Heart right ventricle (tissue), 16 donors: ENCODE results near the gene MCRIP1. TPM values are rescaled to one million over a fixed set of nuclear protein-coding genes. Genes with fewer than 3 reads are reported as not detected.

Experiments used
- ATAC-seq, 8 donors: fragments of 200-7000 bp; cut with Tn5 transposase; one replicate each; pipeline ENCODE4 v1.9.1; 2020; ENCODE audit warnings: mild to moderate bottlenecking in 8 of 8, moderate library complexity in 8 of 8, moderate number of reproducible peaks in 1 of 8
- DNase-seq, 2 donors: peaks; one replicate each; pipeline ENCODE4 v3.0.0-alpha.2; 2020
- H3K27ac ChIP-seq, 10 donors: fragments of 200-600 bp; sonication (generic) in 2 of 10; one replicate each; pipeline versions ENCODE4 v1.5.0 to v1.8.0; 2020 to 2022; ENCODE audit warnings: mild to moderate bottlenecking in 3 of 10
- H3K27me3 ChIP-seq, 7 donors: fragments of 200-600 bp; one replicate each; pipeline ENCODE4 v1.8.0; 2021 to 2022; ENCODE audit warnings: mild to moderate bottlenecking in 2 of 7
- H3K36me3 ChIP-seq, 9 donors: fragments of 200-600 bp; sonication (generic) in 1 of 9; one replicate each; pipeline versions ENCODE4 v1.5.0 to v1.8.0; 2020 to 2022; ENCODE audit warnings: mild to moderate bottlenecking in 2 of 9
- H3K4me1 ChIP-seq, 9 donors: fragments of 200-600 bp; sonication (generic) in 1 of 9; one replicate each; pipeline versions ENCODE4 v1.5.0 to v1.8.0; 2020 to 2022; ENCODE audit warnings: mild to moderate bottlenecking in 4 of 9
- H3K4me3 ChIP-seq, 10 donors: fragments of 200-600 bp; sonication (generic) in 2 of 10; one replicate each; pipeline versions ENCODE4 v1.5.0 to v1.8.0; 2020 to 2022; ENCODE audit warnings: mild to moderate bottlenecking in 7 of 10, moderate library complexity in 2 of 10
- H3K9me3 ChIP-seq, 11 donors: fragments of 200-600 bp in 10 of 11; sonication (generic) in 2 of 11; one replicate each; pipeline versions ENCODE4 v1.5.0 to v1.8.0; 2013 to 2022; ENCODE audit warnings: mild to moderate bottlenecking in 2 of 11, control low read depth in 1 of 11, moderate library complexity in 1 of 11
- WGBS, 2 donors: extraction: QIAGEN DNeasy Blood & Tissue Kit; methylation state at CpG; one replicate each; pipeline ENCODE4 v1.1.7; 2013; ENCODE audit warnings: inconsistent platforms in 1 of 2; 5-methylcytosine and 5-hydroxymethylcytosine counted together
- intact Hi-C, 10 donors: fragments of 100-400 bp; cut with DNase I; formaldehyde crosslinking; loops; one replicate each; pipeline versions ENCODE4 v1.11.1 to v1.14.2; 2022
- polyA plus RNA-seq, 2 donors: library from polyadenylated mRNA; stranded (reverse); fragments of 200-250 nt; gene quantifications; one replicate each; pipeline ENCODE4 v1.2.3, GENCODE V29; 2013
- total RNA-seq, 10 donors: library from RNA; stranded (reverse); fragmentation: NEBNext Ultra II Directional in 3 of 10; extraction: Animal tissue kit (Norgen Biotek cat#: 25700) in 3 of 10; gene quantifications; one replicate each; pipeline versions ENCODE4 v1.2.1 to v1.2.4, GENCODE V29; 2021 to 2023
- TF ChIP-seq, protein P1 (sequence below), 9 donors: fragments of 200-600 bp; sonication (generic) in 2 of 9; IDR thresholded peaks; one replicate each; pipeline versions ENCODE4 v1.5.0 to v1.8.0; 2021 to 2022; ENCODE audit warnings: antibody characterized with exemption in 9 of 9, mild to moderate bottlenecking in 5 of 9, moderate library complexity in 1 of 9
- donor health status: Arrhythmogenic right ventricular cardiomyopathy.
- donor health status: ischemic (EF 13 %, LVEDD 7.1; RV severe dilation, severe dysfunction).
- donor health status: healthy with polysubstance abuse.
- donor health status: DM: no; HTN: yes; CAD: no.
- donor health status: DM: no; HTN: no; CAD: no.
- donor health status: ischemic (EF 25% LVEDD 6.9; RV normal size, moderate dysfunction).
- donor health status: ischemic (EF 25% LVEDD 5.7; RV mildly dilated, moderate dysfunction).
- donor health status: healthy.
- donor health status: DM: yes; HTN: yes; CAD: no.
- donor health status: Ischemic cardiomyopathy.
- donor health status: ischemic (EF 35%, LVEDD 5.7; RV mildly dilated, moderate dysfunction).
- donor health status: nonischemic (EF 11% LVEDD 7.7; RV severe dilation, severe dysfunction).
- donor health status: DM: yes; HTN: yes; CAD: no.
- donor health status: PGD.
- donor health status: ischemic (EF 29% LVEDD 5.4; RV normal size, mild dysfunction).
- donor health status: nonischemic (EF 23%, LVEDD 6.1; RV moderate dilation, normal function).

The MCRIP1 gene
- total and polyA plus RNA-seq, 12 donors: 75.1 to 239 (median 92.5) TPM

- intact Hi-C loops: loop anchor here in 1 of 10 donors (5.0 kb wide), 1 partner anchor 42 kb away; the partner anchor contains the start of gene ARHGDIA
- Histone ChIP-seq H3K27ac (no peak overlapping the region), H3K4me3 (no peak overlapping the region), H3K4me1 (peaks cover 12 to 44% (median 27%) of the 10 kb centered on the region in 9 donors), H3K27me3 (no peaks in the 10 kb centered on the region), H3K9me3 (no peaks in the 10 kb centered on the region), H3K36me3 (peaks cover 0 to 6% (median 0%) of the 10 kb centered on the region in 9 donors)
- no peak for ATAC-seq
- no peak for DNase-seq
- 95 to 96% methylated on average over 6 of the region's 6 CpGs for WGBS, 2 donors
- TF ChIP-seq, protein P1, sequence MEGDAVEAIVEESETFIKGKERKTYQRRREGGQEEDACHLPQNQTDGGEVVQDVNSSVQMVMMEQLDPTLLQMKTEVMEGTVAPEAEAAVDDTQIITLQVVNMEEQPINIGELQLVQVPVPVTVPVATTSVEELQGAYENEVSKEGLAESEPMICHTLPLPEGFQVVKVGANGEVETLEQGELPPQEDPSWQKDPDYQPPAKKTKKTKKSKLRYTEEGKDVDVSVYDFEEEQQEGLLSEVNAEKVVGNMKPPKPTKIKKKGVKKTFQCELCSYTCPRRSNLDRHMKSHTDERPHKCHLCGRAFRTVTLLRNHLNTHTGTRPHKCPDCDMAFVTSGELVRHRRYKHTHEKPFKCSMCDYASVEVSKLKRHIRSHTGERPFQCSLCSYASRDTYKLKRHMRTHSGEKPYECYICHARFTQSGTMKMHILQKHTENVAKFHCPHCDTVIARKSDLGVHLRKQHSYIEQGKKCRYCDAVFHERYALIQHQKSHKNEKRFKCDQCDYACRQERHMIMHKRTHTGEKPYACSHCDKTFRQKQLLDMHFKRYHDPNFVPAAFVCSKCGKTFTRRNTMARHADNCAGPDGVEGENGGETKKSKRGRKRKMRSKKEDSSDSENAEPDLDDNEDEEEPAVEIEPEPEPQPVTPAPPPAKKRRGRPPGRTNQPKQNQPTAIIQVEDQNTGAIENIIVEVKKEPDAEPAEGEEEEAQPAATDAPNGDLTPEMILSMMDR (IDR thresholded peaks at IDR 0.05): no peak
Measured at GRCh38 chr17:81829858-81830257, 3.2 kb downstream of the MCRIP1 start.

- H3K27ac ChIP-seq: no peak overlapping the region
- DNase-seq: no peak
- peaks cover 9 to 35% (median 22%) of the 10 kb centered on the region in 9 donors for H3K4me1 ChIP-seq
- ATAC-seq: no peak
- no peaks in the 10 kb centered on the region for H3K27me3 ChIP-seq
- H3K36me3 ChIP-seq: peaks cover 0 to 18% (median 0%) of the 10 kb centered on the region in 9 donors
- 80 to 81% methylated on average over 7 of the region's 7 CpGs for WGBS, 2 donors
- no peaks in the 10 kb centered on the region for H3K9me3 ChIP-seq
- H3K4me3 ChIP-seq: no peak overlapping the region
- TF ChIP-seq, protein P1 (IDR thresholded peaks at IDR 0.05): no peak
- intact Hi-C loops: no loop called here
Measured at GRCh38 chr17:81828656-81829055, 4.4 kb downstream of the MCRIP1 start.

DNA sequence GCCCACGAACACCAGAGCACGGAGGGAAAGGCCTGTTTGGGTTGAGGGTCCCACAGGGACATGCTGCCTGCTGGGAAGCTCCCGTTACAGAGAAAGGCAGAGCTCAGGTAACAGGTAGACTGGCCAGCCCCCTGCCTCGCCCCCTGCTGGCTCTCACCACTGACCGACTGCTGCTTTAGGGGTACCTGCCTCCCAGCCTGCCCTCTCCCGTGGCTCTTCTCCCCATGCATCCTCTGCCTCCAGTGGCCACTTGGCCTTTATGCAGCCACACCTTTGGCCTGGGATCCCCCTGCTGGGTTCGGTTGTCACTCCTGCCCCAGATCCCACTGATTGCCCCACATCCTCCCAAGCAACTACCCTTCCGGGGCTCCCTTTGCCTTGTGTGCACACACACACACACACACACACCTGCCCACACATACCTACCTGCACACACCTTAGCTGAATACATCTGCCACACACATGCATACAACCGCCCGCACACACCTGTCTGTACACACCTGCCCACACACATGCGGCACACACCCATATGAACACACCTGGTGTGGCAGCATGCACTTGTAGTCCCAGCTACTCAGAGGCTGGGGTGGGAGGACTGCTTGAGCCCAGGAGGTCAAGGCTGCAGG, 7.1 kb downstream of the MCRIP1 start:
- 84 to 85% methylated on average over 11 of the region's 11 CpGs for WGBS, 2 donors
- DNase-seq (no peak), ATAC-seq (no peak)
- H3K4me1 ChIP-seq: peaks cover 7 to 37% (median 23%) of the 10 kb centered on the region in 9 donors
- H3K27ac ChIP-seq: no peak overlapping the region
- TF ChIP-seq, protein P1 (IDR thresholded peaks at IDR 0.05): no peak
- H3K9me3 ChIP-seq: no peaks in the 10 kb centered on the region
- H3K4me3 ChIP-seq: no peak overlapping the region
- H3K36me3 ChIP-seq: peaks cover 0 to 33% (median 6%) of the 10 kb centered on the region in 9 donors
- intact Hi-C loops: no loop called here
- no peaks in the 10 kb centered on the region for H3K27me3 ChIP-seq

- ATAC-seq: no peak
- Histone ChIP-seq H3K27ac (no peak overlapping the region), H3K4me3 (no peak overlapping the region), H3K9me3 (no peaks in the 10 kb centered on the region), H3K36me3 (peaks cover 0 to 31% (median 6%) of the 10 kb centered on the region in 9 donors), H3K4me1 (peaks cover 7 to 36% (median 23%) of the 10 kb centered on the region in 9 donors), H3K27me3 (no peaks in the 10 kb centered on the region)
- no peak for DNase-seq
- intact Hi-C loops: loop anchor here in 1 of 10 donors (5.0 kb wide), 1 partner anchor 38 kb away; the partner anchor contains the start of gene P4HB
- 87 to 90% methylated on average over 11 of the region's 11 CpGs for WGBS, 2 donors
- TF ChIP-seq, protein P1 (IDR thresholded peaks at IDR 0.05): no peak
Measured at GRCh38 chr17:81824595-81824994, 8.5 kb downstream of the MCRIP1 start.
